Left lung (tissue), 10 donors: ENCODE measurements around the gene DEFB121. TPM values are rescaled to one million over a fixed set of nuclear protein-coding genes. Genes with fewer than 3 reads are reported as not detected.

ENCODE experiments used
- ATAC-seq: fragments of 200-7000 bp; cut with Tn5 transposase; one replicate; pipeline ENCODE4 v1.9.1; 2020; ENCODE audit warnings: moderate library complexity
- DNase-seq, 4 donors: peaks; one replicate each; pipeline ENCODE4 v3.0.0-alpha.2; 2013 to 2020
- H3K27ac ChIP-seq, 2 donors: fragments of 200-600 bp; sonication (generic) in 1 of 2; one replicate each; pipeline versions ENCODE4 v1.5.0 to v1.8.0; 2020 to 2021
- H3K27me3 ChIP-seq, 2 donors: fragments of 200-600 bp; sonication (generic) in 1 of 2; one replicate each; pipeline versions ENCODE4 v1.5.0 to v1.8.0; 2020 to 2021
- H3K36me3 ChIP-seq, 2 donors: fragments of 200-600 bp; sonication (generic) in 1 of 2; one replicate each; pipeline versions ENCODE4 v1.5.0 to v1.8.0; 2020 to 2021
- H3K4me1 ChIP-seq, 2 donors: fragments of 200-600 bp; one replicate each; pipeline ENCODE4 v1.8.0; 2021
- H3K4me3 ChIP-seq, 2 donors: fragments of 200-600 bp; sonication (generic) in 1 of 2; one replicate each; pipeline versions ENCODE4 v1.5.0 to v1.8.0; 2020 to 2021; ENCODE audit warnings: mild to moderate bottlenecking in 1 of 2
- H3K9me3 ChIP-seq, 2 donors: fragments of 200-600 bp; sonication (generic) in 1 of 2; one replicate each; pipeline versions ENCODE4 v1.5.0 to v1.8.0; 2020 to 2021
- CTCF ChIP-seq, 2 donors: fragments of 200-600 bp; sonication (generic) in 1 of 2; IDR thresholded peaks; one replicate each; pipeline versions ENCODE4 v1.5.0 to v1.8.0; 2021; ENCODE audit warnings: antibody characterized with exemption in 2 of 2
- intact Hi-C, 2 donors: fragments of 100-400 bp; cut with DNase I; formaldehyde crosslinking; loops; one replicate each; pipeline versions ENCODE4 v1.11.2 to v1.14.2; 2022
- polyA plus RNA-seq, 6 donors: library from polyadenylated mRNA; unstranded; fragments of 120-200 nt; gene quantifications; one replicate each; pipeline ENCODE4 v1.2.1, GENCODE V29; 2013; ENCODE audit not compliant: insufficient read length in 6 of 6
- total RNA-seq, 2 donors: library from RNA; stranded (reverse); fragmentation: NEBNext Ultra II Directional; extraction: Animal tissue kit (Norgen Biotek cat#: 25700); gene quantifications; one replicate each; pipeline ENCODE4 v1.2.1, GENCODE V29; 2021
- donor health status: DM: no; HTN: yes; CAD: no.
- donor health status: DM: no; HTN: no; CAD: no.

DEFB121 gene
- total and polyA plus RNA-seq, 8 donors, result not detected

GRCh38 chr20:31418307-31418706 is 12.3 kb upstream of the DEFB121 start:
- Histone ChIP-seq H3K4me3 (no peak overlapping the region), H3K4me1 (no peaks in the 10 kb centered on the region), H3K27ac (no peak overlapping the region), H3K9me3 (no peaks in the 10 kb centered on the region), H3K27me3 (no peaks in the 10 kb centered on the region), H3K36me3 (no peaks in the 10 kb centered on the region)
- intact Hi-C loops, result no loop called here
- ATAC-seq (no peak), DNase-seq (no peak)
- TF ChIP-seq CTCF (IDR thresholded peaks at IDR 0.05), result no peak

GRCh38 chr20:31415653-31416052 is 9.6 kb upstream of the DEFB121 start:
- H3K27ac ChIP-seq, result no peak overlapping the region
- no peak overlapping the region for H3K4me3 ChIP-seq
- ATAC-seq (no peak), DNase-seq (no peak)
- intact Hi-C loops, result no loop called here
- H3K9me3 ChIP-seq, result no peaks in the 10 kb centered on the region
- no peaks in the 10 kb centered on the region for H3K27me3 ChIP-seq
- TF ChIP-seq CTCF (IDR thresholded peaks at IDR 0.05), result no peak
- H3K36me3 ChIP-seq, result no peaks in the 10 kb centered on the region
- H3K4me1 ChIP-seq, result no peaks in the 10 kb centered on the region

GRCh38 chr20:31414381-31414780 is 8.4 kb upstream of the DEFB121 start:
- intact Hi-C loops, result no loop called here
- TF ChIP-seq CTCF (IDR thresholded peaks at IDR 0.05), result no peak
- H3K36me3 ChIP-seq, result no peaks in the 10 kb centered on the region
- no peaks in the 10 kb centered on the region for H3K9me3 ChIP-seq
- ATAC-seq, result no peak
- H3K27me3 ChIP-seq, result peaks cover 0 to under 1% of the 10 kb centered on the region in 2 donors
- H3K4me1 ChIP-seq, result no peaks in the 10 kb centered on the region
- no peak overlapping the region for H3K4me3 ChIP-seq
- no peak overlapping the region for H3K27ac ChIP-seq
- no peak for DNase-seq

- Histone ChIP-seq H3K36me3 (no peaks in the 10 kb centered on the region), H3K9me3 (no peaks in the 10 kb centered on the region), H3K27me3 (peaks cover 0 to 7% of the 10 kb centered on the region in 2 donors), H3K4me3 (no peak overlapping the region), H3K4me1 (no peaks in the 10 kb centered on the region), H3K27ac (no peak overlapping the region)
- intact Hi-C loops, result no loop called here
- ATAC-seq (no peak), DNase-seq (no peak)
- no peak for TF ChIP-seq CTCF (IDR thresholded peaks at IDR 0.05)
Measured at GRCh38 chr20:31410011-31410410, 4.0 kb upstream of the DEFB121 start.

- intact Hi-C loops, result no loop called here
- Histone ChIP-seq H3K27ac (no peak overlapping the region), H3K4me3 (no peak overlapping the region), H3K4me1 (no peaks in the 10 kb centered on the region), H3K27me3 (peaks cover 0 to 2% of the 10 kb centered on the region in 2 donors), H3K36me3 (no peaks in the 10 kb centered on the region), H3K9me3 (no peaks in the 10 kb centered on the region)
- DNase-seq (no peak), ATAC-seq (no peak)
- no peak for TF ChIP-seq CTCF (IDR thresholded peaks at IDR 0.05)
Measured at GRCh38 chr20:31403886-31404285, 2.1 kb downstream of the DEFB121 start.
